IPS-18c (cell line): ENCODE results near the gene NHS.
"Not testable (repeated sequence)": the region's sequence is repeated elsewhere in the genome, so short reads cannot be mapped to it uniquely, and the experiment has no call there.

ENCODE experiments used
- H3K4me3 ChIP-seq: 2 replicates; pipeline ENCODE4 v1.7.0; 2013; ENCODE audit warnings: low read depth, mild to moderate bottlenecking, low read length, moderate library complexity; ENCODE audit not compliant: insufficient read depth
- H3K9me3 ChIP-seq: one replicate; pipeline ENCODE4 v1.6.1; 2013; ENCODE audit warnings: mild to moderate bottlenecking, low read length, moderate library complexity; ENCODE audit not compliant: control insufficient read depth, insufficient read depth

The NHS gene

DNA sequence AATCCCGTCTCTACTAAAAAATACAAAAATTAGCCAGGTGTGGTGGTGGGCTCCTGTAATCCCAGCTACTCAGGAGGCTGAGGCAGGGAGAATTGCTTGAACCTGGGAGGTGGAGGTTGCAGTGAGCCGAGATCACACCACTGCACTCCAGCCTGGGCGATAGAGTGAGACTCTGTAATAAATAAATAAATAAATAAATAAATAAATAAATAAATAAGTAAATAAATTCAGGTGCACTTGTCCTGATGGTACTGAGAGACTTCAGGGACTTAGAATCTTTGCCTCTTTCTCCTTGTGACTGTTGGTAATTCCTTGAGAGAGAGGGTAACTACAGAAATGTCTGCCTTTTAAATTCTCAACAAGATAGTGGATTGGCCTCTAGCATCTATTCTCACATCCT is 131.4 kb downstream of the NHS start:
- H3K4me3 ChIP-seq, H3K9me3 ChIP-seq: not testable (repeated sequence)

DNA sequence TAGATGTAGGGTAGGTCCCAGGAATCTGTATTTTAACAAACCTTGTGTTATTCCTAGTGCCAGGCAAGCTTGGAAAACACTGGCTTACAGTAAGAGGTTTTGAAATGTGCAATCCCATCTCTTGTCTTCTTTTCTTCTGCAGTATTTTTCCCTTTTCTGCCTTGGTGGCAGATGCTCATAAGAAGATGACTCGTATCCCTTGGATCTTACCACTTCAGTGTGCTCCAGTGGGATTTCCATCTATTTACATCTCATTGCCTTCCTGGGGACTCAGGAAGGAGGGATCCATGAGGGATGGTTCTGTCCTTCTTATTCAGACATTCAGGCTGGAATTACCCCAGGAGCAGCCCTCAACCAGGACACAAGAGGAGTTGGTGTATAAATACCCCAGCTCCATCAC is 136.6 kb downstream of the NHS start:
- Histone ChIP-seq H3K9me3 (no peaks in the 10 kb centered on the region), H3K4me3 (no peak overlapping the region; the same call in 1 of the 2 replicates)

DNA sequence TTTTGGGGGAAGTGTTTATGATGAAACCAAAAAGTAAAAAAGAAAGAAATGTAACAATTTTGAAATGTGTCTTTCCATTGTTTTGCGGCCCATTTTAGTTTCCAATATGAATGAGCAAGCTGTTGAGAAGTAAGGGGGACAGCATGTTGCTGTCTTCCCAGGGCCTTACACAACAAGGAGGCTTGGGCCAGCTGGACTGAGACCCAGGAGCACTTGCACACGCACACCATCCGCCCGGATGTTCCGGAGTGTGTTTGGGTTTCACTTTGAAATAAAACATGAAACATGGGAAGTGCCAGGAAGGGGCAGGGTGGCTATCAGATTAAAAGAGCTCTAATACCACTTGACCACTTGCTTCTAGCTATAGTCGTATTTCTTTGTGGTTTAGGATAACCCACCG is 144.4 kb downstream of the NHS start:
- no peak overlapping the region for H3K4me3 ChIP-seq
- H3K9me3 ChIP-seq = no peaks in the 10 kb centered on the region

DNA sequence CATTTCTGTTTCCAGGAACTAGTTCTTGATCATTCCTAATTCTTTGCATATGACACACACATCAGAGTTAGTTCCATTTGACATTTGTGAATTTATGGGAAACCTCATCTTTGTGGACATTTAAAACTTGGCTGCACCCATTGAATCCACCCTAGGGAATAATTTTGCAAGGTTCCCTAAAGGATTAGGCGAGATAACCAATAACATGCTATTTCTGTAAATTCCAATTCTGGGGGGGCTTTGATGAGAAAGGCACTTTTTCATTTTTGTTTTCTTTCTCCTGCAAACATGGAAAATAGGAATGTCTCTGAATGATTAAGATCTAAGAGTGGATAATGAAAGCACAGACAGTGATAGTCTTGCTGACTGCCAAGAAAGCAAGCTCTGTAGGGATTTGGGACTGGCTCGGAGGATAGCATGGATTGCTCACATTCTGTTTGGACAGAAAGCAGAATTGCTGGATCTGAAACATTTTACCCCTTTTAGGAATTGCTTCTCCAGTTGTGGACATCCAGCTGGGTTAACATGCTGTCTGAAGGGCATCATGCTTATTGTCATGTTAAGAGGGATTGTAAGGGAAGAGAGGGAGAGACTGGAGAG is 145.1 kb downstream of the NHS start:
- no peaks in the 10 kb centered on the region for H3K9me3 ChIP-seq
- H3K4me3 ChIP-seq = no peak overlapping the region

DNA sequence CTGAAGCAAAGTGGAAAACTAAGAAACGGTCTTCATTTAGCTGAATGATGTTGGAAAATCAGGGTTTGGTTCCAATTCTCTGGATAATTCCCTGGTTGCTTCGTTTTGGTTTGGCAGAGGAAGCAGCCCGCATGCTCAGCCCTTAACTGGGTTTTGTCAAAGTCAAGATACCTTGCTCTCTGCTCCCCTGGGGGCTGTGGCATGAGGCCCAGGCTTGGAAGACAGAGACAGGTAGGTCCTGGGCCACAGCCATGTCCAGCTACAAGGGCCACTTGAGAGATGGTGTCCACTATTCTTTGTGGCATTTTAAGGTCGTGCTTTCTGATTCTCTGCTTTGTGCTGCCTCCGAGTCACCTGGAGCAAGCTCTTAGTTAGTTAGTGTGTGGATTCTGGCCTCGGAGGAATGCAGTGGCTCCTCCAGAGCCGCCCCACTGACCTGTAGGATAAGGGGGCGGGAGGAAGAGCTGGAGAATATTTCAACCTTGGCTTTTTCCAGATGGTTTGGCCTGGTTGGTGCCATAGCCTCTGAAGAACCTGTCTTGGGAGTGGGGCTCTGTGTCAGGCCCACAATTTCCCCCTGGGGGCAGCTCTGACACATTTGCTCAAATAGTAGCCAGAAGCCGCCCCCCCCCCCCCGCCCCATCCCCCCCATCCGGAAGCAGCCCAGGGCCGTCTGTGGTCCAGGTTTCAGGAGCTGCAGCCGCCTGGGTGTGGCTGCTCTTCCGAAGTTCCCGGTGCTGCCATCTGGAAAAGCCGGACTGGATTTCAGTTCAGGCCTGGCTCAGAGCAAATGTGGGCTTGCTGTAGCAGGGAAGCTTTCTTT is 147.1 kb downstream of the NHS start:
- Histone ChIP-seq H3K4me3 (no peak overlapping the region), H3K9me3 (no peaks in the 10 kb centered on the region)

DNA sequence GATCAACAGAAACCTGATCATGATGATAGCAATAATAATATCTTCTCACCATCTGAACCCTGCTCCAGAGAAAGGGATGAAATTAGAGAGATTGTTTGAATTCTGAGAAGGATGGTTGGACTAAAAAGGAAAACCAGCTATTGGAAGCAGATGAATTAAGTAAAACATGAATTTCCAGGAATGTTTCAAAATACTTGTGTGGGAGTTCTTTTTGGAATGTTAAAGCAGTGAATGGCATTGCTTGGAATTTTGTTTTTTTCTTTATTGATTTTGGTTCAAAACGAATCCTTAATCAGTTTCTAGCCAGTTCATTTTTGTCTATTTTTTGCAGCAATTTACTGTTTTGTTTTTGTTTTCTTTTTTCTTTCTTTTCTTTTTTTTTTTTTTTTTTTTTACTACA is 150.3 kb downstream of the NHS start:
- Histone ChIP-seq H3K9me3 (no peaks in the 10 kb centered on the region), H3K4me3 (no peak overlapping the region)

DNA sequence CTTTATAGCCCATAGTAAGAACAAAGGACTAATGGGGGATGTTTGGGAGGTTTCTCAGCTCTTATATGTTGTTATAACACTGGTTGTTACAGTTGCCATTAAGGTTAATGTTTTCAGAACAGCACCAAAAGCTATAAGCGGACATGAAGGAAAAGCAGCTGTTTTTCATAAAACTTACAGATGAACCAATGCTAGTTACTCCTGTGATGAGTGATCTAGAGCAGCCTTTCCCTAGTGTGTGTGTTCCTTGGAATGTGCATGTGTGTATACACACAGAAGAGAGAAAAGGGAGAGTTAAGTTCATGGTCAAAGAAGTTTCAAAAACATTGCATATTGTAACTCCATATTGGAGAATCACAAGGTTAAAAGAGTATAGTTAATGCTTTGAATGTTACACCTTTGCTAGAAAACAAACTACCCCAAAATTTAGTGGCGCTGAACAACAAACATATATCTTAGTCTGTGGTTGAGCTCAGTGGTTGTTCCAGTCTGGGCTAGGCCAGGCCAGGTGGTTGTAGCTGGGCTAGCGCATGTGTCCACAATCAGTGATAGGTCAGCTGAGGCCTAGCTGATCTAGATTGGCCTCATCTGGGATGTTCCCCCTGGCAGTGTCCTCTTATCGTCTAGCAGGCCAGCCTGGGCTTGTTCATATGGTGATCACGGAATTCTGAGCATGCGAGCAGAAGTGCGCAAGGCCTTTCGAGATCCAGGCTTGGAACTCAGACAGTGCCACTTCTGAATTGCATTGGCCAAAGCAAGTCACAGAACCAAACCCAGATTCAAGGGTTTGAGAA is 151.0 kb downstream of the NHS start:
- Histone ChIP-seq H3K9me3 (no peaks in the 10 kb centered on the region), H3K4me3 (no peak overlapping the region)

DNA sequence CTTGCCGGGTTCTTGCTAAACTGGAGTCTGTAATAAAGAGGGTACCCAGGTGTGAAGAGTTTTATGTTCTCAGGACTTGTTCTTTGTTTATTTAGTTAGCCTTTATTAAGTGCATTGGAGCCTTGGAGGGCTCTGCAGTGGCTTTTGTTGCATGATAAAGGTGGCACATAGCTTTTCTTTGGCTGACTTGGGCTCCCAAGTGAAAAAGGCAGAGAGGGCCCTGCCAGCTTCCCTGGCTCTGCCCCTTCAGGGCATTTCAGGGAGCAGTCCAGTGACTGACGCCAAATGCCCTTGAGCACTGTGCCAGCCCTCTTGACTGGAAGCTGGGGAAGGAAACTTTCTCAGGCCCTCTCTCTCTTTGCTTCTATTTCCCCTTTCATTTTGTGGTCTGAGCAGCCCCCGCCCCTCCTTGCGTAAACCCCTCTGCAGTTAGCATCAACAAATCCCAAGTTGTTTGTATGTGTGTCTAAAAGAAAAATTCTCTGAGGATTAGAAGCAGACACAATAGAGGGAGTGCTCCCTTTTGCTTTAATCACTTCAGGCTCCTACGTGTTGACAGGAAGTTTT is 152.2 kb downstream of the NHS start:
- Histone ChIP-seq H3K9me3 (no peaks in the 10 kb centered on the region), H3K4me3 (no peak overlapping the region)

DNA sequence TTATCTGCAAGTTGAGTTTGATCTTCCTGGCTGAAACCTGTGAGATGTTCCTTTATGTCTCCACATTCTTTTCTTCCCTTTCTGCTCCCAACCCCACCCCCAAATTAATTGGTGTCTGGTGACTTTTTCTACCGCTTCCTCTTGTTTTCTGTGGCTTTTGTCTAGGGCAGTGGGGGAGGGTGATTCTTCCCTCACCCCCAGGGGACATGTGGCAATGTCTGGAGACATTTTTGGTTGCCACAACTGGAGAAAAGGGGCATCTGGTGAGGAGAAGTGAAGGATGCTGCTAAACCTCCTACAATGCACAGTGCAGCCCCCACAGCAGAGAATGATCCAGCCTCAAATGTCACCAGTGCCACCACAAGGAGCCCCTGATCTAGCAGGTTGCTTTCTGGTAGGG is 152.9 kb downstream of the NHS start:
- H3K4me3 ChIP-seq = no peak overlapping the region
- no peaks in the 10 kb centered on the region for H3K9me3 ChIP-seq

DNA sequence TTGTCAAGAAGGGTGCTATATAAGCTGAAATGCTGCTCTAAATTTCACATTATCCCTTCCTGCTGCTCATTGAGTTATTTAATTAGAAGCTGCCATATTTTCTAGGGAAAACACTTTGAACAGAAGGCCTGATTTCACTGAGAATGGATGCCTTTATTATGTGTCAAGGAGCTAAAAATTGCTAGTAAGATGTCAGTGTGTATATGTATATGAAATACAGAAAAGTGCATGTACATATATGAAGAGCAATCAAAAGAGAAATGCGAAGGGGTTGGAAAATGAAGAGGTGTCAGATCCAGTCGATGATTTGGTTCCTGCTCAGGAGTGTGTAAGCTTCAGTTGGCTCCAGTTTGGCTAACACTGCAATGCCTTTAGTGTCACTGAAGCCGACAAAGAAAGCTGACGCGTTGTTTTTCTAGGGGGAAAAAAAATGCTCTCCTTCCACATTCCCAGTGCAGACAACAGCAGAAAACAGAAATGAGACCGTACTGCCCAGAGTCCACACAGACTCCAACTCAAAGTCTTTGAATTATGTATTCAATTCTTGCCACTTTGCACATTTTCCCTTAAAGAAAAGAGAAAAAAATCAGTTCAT is 154.2 kb downstream of the NHS start:
- Histone ChIP-seq H3K9me3 (no peaks in the 10 kb centered on the region), H3K4me3 (no peak overlapping the region)

DNA sequence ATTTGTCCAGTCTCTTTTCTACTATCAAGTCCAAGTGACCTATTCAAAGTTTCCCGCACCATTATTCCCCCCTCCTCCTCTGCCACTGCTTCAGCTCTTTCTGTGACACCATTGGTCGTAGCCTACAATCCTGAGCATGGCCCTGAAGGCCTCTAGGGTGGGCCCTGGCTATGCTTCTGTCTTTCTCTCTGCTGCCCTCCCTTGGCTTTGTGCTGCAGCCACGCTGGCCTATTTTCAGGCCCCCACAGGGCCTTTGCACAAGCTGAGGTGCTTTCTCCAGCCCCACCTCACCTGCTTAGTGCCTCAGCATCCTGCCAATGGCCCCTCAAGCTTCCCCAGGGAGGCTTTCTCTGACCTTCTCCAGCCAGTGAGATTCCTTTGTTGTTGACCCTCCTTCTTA is 156.5 kb downstream of the NHS start:
- no peak overlapping the region for H3K4me3 ChIP-seq
- H3K9me3 ChIP-seq = no peaks in the 10 kb centered on the region

DNA sequence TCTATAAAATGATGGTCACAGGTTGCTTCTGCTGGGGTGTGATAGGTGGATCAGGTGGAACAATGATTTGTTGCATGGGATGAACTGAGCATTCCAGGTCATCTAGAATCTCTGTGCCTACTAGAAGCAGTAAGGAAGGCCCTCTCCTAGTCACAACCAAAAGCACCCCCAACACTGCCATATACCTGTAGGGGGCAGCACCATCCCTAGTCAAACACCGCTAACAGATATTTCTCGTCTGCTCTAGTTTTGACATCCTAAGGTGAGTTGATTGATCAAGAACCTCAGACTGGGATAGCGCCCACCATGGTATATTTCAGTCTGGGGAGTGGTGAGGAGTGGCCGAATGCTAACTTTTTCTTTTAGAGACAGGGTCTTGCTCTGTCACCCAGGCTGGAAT is 160.2 kb downstream of the NHS start:
- no peak overlapping the region for H3K4me3 ChIP-seq

DNA sequence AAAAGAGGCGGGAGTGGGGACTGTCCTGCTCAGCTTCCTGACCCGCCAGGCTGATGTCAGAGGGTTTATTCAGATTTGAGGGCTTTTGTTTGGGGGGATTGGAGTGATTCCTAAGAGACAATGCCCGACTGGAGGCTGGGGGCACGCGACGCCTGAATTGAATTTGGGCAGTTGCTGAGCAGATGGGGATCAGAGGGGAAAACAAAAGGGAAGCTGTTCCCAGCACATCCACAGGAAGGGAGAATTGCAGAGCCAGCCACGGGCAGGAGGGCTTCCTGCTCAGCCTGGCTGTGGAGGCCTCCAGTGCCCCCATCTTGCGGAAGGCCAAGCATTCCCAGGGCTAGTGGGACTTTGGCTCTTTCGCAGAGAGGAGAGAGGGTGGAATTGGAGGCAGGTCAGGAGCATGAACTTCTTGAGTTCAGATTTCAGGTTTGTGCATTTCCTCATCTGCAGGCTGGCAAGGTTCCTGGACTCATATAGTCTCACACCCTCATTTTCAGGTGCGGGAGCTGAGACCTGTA is 162.8 kb downstream of the NHS start:
- Histone ChIP-seq H3K9me3 (no peaks in the 10 kb centered on the region), H3K4me3 (no peak overlapping the region; the same call in 1 of the 2 replicates)

More for the DNA sequence above, 160.2 kb downstream of the NHS start:
- H3K9me3 ChIP-seq = no peaks in the 10 kb centered on the region

DNA sequence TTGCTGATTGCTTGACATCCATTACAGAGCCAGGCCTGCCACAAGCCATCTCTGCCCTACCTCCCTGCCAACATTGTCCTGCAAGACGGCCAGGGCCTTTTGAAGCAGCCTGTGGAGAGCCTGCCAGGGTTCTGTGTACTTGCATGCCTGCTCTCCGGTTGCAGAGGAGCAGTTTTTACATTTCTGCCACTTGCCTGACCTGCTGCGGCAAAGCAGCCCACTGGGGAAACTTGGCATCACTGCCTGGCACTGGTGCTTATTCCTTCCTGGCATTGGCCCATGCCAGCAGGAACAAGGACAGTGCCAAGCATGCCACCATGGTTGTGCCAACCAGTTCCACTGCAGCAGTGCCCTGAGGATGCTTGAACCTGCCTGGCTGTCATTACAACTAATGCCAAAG is 167.1 kb downstream of the NHS start:
- no peaks in the 10 kb centered on the region for H3K9me3 ChIP-seq
- no peak overlapping the region for H3K4me3 ChIP-seq

DNA sequence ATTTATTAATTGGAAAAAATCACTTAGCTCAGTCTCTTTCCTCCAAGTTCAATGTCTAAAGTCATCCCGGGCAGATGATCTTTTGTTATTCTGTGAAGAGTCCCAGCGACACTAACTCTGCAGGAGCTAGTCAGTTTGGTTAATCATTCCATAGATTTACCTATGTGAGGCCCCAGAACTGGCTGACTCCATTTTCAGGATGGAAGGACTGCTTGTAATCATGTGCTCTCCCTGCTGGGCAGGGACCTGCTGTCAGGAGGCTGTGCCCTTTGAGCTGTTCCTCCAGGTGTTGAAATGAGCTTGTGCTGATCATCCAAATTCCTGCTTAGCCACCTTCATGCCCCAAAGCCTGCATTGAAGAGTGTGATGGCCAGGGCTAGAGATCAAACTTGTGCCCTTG is 169.8 kb downstream of the NHS start:
- H3K9me3 ChIP-seq = no peaks in the 10 kb centered on the region

DNA sequence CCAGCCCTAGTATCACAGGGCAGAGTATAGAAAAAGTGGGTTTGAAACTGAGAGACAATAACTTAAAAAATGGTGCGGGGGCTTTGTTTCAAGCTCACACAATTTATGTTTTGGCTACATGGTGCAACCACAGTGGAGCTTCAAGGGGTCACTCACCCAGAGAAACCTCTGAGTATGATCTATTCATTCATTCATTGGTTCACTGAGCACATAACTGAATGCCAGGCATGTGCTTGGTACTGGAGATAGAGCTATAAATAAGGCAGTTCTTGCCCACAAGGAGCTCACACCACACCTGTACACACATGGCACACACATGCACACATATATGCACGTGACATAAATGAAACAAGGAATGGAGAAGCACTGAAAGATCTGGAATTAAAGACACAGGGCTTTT is 171.4 kb downstream of the NHS start:
- no peaks in the 10 kb centered on the region for H3K9me3 ChIP-seq
- H3K4me3 ChIP-seq = no peak overlapping the region

More for the DNA sequence above, 169.8 kb downstream of the NHS start:
- H3K4me3 ChIP-seq = no peak overlapping the region

DNA sequence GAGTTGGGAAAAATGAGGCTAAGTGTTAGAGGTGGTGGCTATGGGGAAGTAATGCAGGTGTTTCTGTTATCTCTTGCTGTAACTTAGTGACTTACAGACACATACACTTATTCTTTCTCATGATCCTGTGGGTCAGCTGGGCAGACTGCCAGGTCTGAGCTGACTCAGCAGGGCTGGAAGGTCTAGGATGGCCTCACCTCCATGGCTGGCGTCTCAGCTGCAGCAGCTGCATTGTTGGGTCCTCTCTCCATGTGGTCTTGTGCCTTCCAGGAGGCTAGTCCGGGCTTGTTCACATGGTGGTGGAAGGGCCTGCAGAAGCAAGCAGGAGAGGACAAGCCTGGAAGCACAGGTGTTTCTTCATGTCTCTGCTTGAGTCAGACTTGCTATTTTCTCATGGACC is 172.7 kb downstream of the NHS start:
- no peak overlapping the region for H3K4me3 ChIP-seq
- H3K9me3 ChIP-seq = no peaks in the 10 kb centered on the region
